ENCODE data around the gene CTDP1. TPM values are rescaled to one million over a fixed set of nuclear protein-coding genes. Genes with fewer than 3 reads are reported as not detected.

The CTDP1 gene
- total and polyA plus RNA-seq, 9 of the 15 experiments (the other 6 are each of a cell fraction or from before 2014, with no cell fraction given) = 0.07 to 19.2 (median 4.0) TPM

DNA sequence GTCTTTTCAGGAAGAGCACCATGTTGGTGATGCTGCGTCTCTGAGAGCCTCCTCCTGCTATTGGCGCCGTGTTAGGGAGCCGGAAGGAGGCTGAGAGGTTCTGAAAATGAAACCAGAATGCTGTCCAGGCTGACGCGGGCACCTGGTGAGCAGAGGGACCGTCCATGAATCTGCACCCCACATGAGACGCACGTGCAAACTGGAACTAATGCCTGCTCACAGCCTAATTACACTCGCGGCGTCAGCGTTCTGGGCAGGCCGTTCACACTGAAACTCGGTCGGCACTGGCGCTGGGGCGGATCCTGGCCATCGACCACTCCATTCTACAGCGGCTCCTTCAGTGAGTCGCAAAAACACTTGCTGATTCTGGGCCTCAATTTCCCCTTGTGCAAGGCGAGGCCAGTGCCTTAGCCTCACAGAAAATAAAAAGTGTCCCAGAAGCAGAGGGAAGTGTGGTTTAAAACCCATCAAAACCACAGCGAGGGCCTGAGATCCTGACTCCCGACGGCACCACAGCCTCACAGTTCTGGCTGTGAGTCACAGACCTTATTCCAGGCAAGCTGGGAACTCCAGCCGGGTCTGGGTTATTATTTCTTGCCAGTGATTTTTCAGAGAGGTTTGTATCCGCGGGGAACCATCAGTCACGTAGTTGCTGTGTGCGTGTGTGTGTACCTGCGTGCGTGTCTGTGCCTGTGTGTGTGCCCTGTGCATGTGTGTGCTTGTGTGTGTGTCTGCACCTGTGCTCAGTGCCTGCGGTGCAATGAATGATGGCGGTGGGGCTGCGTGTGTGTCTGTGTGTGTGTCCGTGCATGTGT lies 49.1 kb upstream of the CTDP1 start (continued):
- TF ChIP-seq, protein P1, sequence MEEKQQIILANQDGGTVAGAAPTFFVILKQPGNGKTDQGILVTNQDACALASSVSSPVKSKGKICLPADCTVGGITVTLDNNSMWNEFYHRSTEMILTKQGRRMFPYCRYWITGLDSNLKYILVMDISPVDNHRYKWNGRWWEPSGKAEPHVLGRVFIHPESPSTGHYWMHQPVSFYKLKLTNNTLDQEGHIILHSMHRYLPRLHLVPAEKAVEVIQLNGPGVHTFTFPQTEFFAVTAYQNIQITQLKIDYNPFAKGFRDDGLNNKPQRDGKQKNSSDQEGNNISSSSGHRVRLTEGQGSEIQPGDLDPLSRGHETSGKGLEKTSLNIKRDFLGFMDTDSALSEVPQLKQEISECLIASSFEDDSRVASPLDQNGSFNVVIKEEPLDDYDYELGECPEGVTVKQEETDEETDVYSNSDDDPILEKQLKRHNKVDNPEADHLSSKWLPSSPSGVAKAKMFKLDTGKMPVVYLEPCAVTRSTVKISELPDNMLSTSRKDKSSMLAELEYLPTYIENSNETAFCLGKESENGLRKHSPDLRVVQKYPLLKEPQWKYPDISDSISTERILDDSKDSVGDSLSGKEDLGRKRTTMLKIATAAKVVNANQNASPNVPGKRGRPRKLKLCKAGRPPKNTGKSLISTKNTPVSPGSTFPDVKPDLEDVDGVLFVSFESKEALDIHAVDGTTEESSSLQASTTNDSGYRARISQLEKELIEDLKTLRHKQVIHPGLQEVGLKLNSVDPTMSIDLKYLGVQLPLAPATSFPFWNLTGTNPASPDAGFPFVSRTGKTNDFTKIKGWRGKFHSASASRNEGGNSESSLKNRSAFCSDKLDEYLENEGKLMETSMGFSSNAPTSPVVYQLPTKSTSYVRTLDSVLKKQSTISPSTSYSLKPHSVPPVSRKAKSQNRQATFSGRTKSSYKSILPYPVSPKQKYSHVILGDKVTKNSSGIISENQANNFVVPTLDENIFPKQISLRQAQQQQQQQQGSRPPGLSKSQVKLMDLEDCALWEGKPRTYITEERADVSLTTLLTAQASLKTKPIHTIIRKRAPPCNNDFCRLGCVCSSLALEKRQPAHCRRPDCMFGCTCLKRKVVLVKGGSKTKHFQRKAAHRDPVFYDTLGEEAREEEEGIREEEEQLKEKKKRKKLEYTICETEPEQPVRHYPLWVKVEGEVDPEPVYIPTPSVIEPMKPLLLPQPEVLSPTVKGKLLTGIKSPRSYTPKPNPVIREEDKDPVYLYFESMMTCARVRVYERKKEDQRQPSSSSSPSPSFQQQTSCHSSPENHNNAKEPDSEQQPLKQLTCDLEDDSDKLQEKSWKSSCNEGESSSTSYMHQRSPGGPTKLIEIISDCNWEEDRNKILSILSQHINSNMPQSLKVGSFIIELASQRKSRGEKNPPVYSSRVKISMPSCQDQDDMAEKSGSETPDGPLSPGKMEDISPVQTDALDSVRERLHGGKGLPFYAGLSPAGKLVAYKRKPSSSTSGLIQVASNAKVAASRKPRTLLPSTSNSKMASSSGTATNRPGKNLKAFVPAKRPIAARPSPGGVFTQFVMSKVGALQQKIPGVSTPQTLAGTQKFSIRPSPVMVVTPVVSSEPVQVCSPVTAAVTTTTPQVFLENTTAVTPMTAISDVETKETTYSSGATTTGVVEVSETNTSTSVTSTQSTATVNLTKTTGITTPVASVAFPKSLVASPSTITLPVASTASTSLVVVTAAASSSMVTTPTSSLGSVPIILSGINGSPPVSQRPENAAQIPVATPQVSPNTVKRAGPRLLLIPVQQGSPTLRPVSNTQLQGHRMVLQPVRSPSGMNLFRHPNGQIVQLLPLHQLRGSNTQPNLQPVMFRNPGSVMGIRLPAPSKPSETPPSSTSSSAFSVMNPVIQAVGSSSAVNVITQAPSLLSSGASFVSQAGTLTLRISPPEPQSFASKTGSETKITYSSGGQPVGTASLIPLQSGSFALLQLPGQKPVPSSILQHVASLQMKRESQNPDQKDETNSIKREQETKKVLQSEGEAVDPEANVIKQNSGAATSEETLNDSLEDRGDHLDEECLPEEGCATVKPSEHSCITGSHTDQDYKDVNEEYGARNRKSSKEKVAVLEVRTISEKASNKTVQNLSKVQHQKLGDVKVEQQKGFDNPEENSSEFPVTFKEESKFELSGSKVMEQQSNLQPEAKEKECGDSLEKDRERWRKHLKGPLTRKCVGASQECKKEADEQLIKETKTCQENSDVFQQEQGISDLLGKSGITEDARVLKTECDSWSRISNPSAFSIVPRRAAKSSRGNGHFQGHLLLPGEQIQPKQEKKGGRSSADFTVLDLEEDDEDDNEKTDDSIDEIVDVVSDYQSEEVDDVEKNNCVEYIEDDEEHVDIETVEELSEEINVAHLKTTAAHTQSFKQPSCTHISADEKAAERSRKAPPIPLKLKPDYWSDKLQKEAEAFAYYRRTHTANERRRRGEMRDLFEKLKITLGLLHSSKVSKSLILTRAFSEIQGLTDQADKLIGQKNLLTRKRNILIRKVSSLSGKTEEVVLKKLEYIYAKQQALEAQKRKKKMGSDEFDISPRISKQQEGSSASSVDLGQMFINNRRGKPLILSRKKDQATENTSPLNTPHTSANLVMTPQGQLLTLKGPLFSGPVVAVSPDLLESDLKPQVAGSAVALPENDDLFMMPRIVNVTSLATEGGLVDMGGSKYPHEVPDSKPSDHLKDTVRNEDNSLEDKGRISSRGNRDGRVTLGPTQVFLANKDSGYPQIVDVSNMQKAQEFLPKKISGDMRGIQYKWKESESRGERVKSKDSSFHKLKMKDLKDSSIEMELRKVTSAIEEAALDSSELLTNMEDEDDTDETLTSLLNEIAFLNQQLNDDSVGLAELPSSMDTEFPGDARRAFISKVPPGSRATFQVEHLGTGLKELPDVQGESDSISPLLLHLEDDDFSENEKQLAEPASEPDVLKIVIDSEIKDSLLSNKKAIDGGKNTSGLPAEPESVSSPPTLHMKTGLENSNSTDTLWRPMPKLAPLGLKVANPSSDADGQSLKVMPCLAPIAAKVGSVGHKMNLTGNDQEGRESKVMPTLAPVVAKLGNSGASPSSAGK (IDR thresholded peaks at IDR 0.05) = peak; percentile 40; the same call in 1 of the 2 replicates
- no peak for TF ChIP-seq EGR1 (conservative IDR thresholded peaks at IDR 0.05)
- TF ChIP-seq SMARCA5 (IDR thresholded peaks at IDR 0.05) = no peak
- TF ChIP-seq, protein P2, sequence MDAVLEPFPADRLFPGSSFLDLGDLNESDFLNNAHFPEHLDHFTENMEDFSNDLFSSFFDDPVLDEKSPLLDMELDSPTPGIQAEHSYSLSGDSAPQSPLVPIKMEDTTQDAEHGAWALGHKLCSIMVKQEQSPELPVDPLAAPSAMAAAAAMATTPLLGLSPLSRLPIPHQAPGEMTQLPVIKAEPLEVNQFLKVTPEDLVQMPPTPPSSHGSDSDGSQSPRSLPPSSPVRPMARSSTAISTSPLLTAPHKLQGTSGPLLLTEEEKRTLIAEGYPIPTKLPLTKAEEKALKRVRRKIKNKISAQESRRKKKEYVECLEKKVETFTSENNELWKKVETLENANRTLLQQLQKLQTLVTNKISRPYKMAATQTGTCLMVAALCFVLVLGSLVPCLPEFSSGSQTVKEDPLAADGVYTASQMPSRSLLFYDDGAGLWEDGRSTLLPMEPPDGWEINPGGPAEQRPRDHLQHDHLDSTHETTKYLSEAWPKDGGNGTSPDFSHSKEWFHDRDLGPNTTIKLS (IDR thresholded peaks at IDR 0.05; ENCODE audit: borderline replicate concordance, low read depth) = no peak
